Measurements from ENCODE around the gene CD83.

GRCh38 chr6:14068623-14069022, 48.9 kb upstream of the CD83 start:
- TF ChIP-seq CTCF (IDR thresholded peaks at IDR 0.05) (no peak), ZFX (IDR thresholded peaks at IDR 0.05; ENCODE audit: borderline replicate concordance) (no peak)

Data from 22Rv1 (cell line).